ENCODE results near the gene ZDHHC14. TPM values are rescaled to one million over a fixed set of nuclear protein-coding genes. Genes with fewer than 3 reads are reported as not detected.

The ZDHHC14 gene
- total RNA-seq, 1 experiment from 2014 or later, result 1.7 TPM

DNA sequence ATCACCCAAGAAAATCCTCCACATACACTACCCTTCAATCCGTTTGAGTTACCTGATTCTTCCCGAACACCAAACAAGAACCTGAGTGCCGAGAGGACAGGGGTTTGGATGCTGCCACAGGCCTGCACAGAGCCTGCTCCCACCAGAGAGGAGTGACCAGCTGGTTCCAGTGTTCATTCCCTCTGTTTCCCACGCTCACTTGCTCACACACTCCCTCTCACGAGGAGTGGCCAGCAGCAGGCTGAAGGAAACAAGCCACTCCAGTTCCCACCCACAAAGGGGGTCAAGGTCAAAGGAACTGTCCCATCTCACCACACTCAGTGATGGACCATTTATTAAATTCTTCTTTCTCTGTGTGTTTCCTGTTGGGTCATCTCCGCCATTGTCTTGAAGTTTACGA lies 344.8 kb downstream of the ZDHHC14 start:
- Histone ChIP-seq H4K8ac (replicated peaks; ENCODE audit: insufficient read length, low read depth, low read length) (no peak overlapping the region), H2AFZ (ENCODE audit: low read length) (no peak overlapping the region), H2BK20ac (ENCODE audit: low read depth, low read length, poor library complexity, severe bottlenecking) (no peak overlapping the region), H2BK120ac (ENCODE audit: low read depth, low read length, poor library complexity, severe bottlenecking) (no peak overlapping the region), H4K5ac (ENCODE audit: insufficient read length, low read depth, low read length) (no peak overlapping the region), H3K4me2 (ENCODE audit: insufficient read depth, insufficient read length, low read length) (no peak overlapping the region), H3K27ac (ENCODE audit: insufficient read length, low read depth, low read length) (no peak overlapping the region), H3K14ac (ENCODE audit: insufficient read depth, low read length) (no peak overlapping the region), H3K23me2 (ENCODE audit: insufficient read length, low read depth, low read length, poor library complexity, severe bottlenecking) (no peaks in the 10 kb centered on the region), H3K4me1 (ENCODE audit: insufficient read depth, low read length) (no peaks in the 10 kb centered on the region), H3K9me3 (ENCODE audit: control insufficient read depth, low read depth, low read length) (peaks cover 8% of the 10 kb centered on the region), H2BK12ac (ENCODE audit: insufficient read length, low read depth, low read length) (no peak overlapping the region), H3K9ac (ENCODE audit: extremely low read depth, insufficient read length, low read length) (no peak overlapping the region), H3K79me1 (ENCODE audit: insufficient read depth, low read depth, low read length, poor library complexity, severe bottlenecking) (no peaks in the 10 kb centered on the region), H2AK5ac (ENCODE audit: insufficient read length, low read length) (no peak overlapping the region), H3K4ac (ENCODE audit: low read depth, low read length) (no peak overlapping the region), H3K27me3 (ENCODE audit: insufficient read depth, low read length) (no peaks in the 10 kb centered on the region), H3T11ph (ENCODE audit: low read length) (no peak overlapping the region), H3K18ac (ENCODE audit: insufficient read length, low read depth, low read length) (no peak overlapping the region), H4K91ac (ENCODE audit: insufficient read length, low read depth, low read length) (no peak overlapping the region), H4K20me1 (ENCODE audit: control insufficient read depth, insufficient read depth, insufficient read length) (no peaks in the 10 kb centered on the region), H3K79me2 (ENCODE audit: insufficient read depth, low read length) (no peaks in the 10 kb centered on the region), H2BK5ac (ENCODE audit: insufficient read length, low read length) (no peak overlapping the region), H2BK15ac (ENCODE audit: low read depth, low read length) (no peak overlapping the region), H3K23ac (ENCODE audit: insufficient read length, low read depth, low read length) (no peak overlapping the region), H3K56ac (ENCODE audit: insufficient read length, low read depth, low read length) (no peak overlapping the region)
- H3K4me1 Mint-ChIP-seq, result peaks cover 6 to 11% of the 10 kb centered on the region in 2 experiments
- H3K27me3 Mint-ChIP-seq (ENCODE audit: low read depth), result peaks cover 11% of the 10 kb centered on the region
- H3K9me3 Mint-ChIP-seq, result peaks cover 14 to 21% of the 10 kb centered on the region in 2 experiments
- peaks cover 0 to 19% (median 9%) of the 10 kb centered on the region in 3 experiments; a peak in 5 of 7 replicates for H3K36me3 Mint-ChIP-seq (ENCODE audit: insufficient read depth in 1 of 3, low read depth in 3 of 3)
- no peak for DNase-seq
- H3K27ac Mint-ChIP-seq, result no peak overlapping the region
- WGBS (ENCODE audit: extremely low coverage, insufficient read length, low lambda C conversion rate), result no CpG with 5 or more reads among the region's 7 CpGs
- no peak for TF ChIP-seq CTCF (conservative IDR thresholded peaks at IDR 0.05)
- H3K4me3 Mint-ChIP-seq, result no peak overlapping the region

Measured in H9 (cell line).